ENCODE data around the gene ICE1.

GRCh38 chr5:5534333-5534732, 111.9 kb downstream of the ICE1 start:
- TF ChIP-seq POLR2AphosphoS5 (IDR thresholded peaks at IDR 0.05): no peak
- no peak for TF ChIP-seq CTCF (IDR thresholded peaks at IDR 0.05)
- TF ChIP-seq POLR2A (IDR thresholded peaks at IDR 0.05): no peak
